Panc1 (cell line): ENCODE data around the gene ZSWIM3.

Experiments used
- CTCF ChIP-seq: fragments of 450-650 bp; IDR thresholded peaks from 2 replicates; pipeline ENCODE4 v1.5.1; 2017; ENCODE audit warnings: mild to moderate bottlenecking
- POLR2AphosphoS5 ChIP-seq: IDR thresholded peaks from 2 replicates; pipeline ENCODE4 v1.6.1; 2012; ENCODE audit warnings: mild to moderate bottlenecking, low read depth, low read length, moderate library complexity
- REST ChIP-seq, 2 experiments: IDR thresholded peaks; 2 replicates each; pipeline ENCODE4 v1.6.1; 2011 to 2012; ENCODE audit warnings: low read depth in 2 of 2, control low read depth in 1 of 2, low read length in 1 of 2, mild to moderate bottlenecking in 1 of 2, moderate library complexity in 1 of 2; ENCODE audit not compliant: insufficient read depth in 1 of 2
- TCF7L2 ChIP-seq: IDR thresholded peaks from 2 replicates; pipeline ENCODE4 v1.6.1; 2011; ENCODE audit warnings: mild to moderate bottlenecking, low read depth, low read length, inconsistent platforms

GRCh38 chr20:45899046-45899835 is 41.8 kb downstream of the ZSWIM3 start:
- TF ChIP-seq CTCF (no peak), REST (IDR thresholded peaks at IDR 0.05; ENCODE audit: insufficient read depth in 1 of 2, low read depth in 2 of 2, low read length in 1 of 2) (no peak), TCF7L2 (no peak), POLR2AphosphoS5 (no peak)
